Activated naive CD8-positive, alpha-beta T cell (primary cell): ENCODE results near the gene PSMD3.

Experiments used
- H3K27ac Mint-ChIP-seq: one replicate; pipeline ENCODE4 v1.8.0; 2021; ENCODE audit warnings: mixed read lengths
- H3K27me3 Mint-ChIP-seq: one replicate; pipeline ENCODE4 v1.8.0; 2021; ENCODE audit warnings: mixed read lengths
- H3K36me3 Mint-ChIP-seq: one replicate; pipeline ENCODE4 v1.8.0; 2021; ENCODE audit warnings: mixed read lengths
- H3K4me1 Mint-ChIP-seq: one replicate; pipeline ENCODE4 v1.8.0; 2021; ENCODE audit warnings: low read depth, mixed read lengths
- H3K4me3 Mint-ChIP-seq: one replicate; pipeline ENCODE4 v1.8.0; 2021; ENCODE audit warnings: mild to moderate bottlenecking, mixed read lengths
- H3K9me3 Mint-ChIP-seq: one replicate; pipeline ENCODE4 v1.8.0; 2021; ENCODE audit warnings: low read depth, mixed read lengths

Gene PSMD3

DNA sequence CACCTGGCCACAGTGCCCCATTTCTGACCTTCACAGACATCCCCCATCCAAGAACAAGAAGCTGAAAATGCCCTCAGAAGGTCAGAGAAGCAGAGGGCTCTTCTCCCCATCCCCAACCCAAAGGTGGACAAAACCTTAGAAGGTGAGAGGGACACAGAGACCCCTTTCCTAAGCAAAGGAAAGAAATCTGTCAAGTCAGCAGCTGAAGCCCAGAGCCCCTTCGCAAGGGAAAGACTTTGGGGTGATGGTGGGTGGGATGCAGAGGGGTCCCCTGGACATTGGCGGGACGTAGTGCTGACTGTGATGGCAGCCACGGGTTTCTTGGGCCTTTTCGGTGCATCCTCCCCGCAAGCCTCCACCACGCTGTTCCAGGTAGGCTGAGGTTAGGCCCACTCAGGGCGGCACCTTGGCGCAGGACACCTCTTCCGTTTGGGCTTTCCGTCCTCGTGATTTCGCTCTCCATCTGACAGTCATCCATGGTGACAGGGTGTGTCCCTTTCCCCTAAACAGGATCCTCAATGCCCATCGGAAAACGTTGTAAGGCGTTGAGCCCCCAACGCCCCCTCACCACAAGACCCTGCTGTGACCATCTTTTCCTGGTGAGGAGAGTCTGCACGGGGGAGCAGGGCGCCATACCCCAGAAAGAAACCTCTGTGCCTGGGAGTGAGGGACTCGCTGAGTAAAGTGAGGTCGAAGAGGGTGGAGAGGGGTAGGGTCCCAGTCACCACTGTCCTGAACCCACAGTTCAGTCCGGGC lies 28.5 kb upstream of the PSMD3 start:
- Mint-ChIP-seq H3K36me3 (no peaks in the 10 kb centered on the region), H3K4me3 (peak overlapping the region; percentile 59), H3K27me3 (no peaks in the 10 kb centered on the region), H3K4me1 (peaks cover 33% of the 10 kb centered on the region), H3K27ac (no peak overlapping the region), H3K9me3 (no peaks in the 10 kb centered on the region)

DNA sequence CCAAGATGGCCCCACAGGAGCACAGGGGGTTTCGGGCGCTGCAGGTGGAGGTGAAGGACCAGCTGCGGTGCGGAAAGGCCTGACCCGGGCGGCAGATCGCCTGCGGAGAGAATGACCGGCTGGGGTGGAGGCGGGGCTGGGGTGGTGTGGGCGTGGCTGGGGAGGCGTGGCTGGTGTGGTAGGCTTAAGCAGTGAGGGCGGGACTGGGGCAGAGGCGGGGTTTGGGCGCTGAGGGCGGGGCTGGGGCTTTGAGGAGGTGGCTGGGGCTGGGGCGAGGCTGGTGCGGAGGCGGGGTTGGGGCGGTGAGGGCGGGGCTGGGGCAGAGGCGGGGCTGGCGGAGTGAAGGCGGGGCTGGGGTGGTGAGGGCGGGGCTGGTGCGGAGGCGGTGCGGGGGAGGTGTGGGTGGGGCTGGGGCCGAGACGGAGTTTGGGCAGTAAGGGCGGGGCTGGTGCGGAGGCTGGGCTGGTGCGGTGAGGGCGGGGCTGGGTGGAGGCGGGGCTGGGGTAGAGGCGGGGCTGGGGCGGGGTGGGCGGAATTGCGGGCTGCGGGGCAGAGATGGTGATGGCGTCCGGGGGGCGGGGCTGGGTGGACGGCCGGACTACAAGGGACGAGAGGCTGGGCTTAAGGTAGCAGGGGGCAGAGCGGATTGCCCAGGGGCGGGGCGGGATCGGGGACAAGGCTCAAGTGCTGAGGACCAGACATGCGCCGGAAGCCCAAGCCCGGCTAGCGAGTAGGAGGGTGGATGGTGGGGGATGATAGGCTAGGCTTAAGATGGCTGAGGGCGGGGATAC lies 27.7 kb upstream of the PSMD3 start:
- no peaks in the 10 kb centered on the region for H3K36me3 Mint-ChIP-seq
- no peaks in the 10 kb centered on the region for H3K27me3 Mint-ChIP-seq
- no peak overlapping the region for H3K27ac Mint-ChIP-seq
- no peaks in the 10 kb centered on the region for H3K9me3 Mint-ChIP-seq
- peak overlapping the region; percentile 79 for H3K4me3 Mint-ChIP-seq
- peaks cover 25% of the 10 kb centered on the region for H3K4me1 Mint-ChIP-seq

DNA sequence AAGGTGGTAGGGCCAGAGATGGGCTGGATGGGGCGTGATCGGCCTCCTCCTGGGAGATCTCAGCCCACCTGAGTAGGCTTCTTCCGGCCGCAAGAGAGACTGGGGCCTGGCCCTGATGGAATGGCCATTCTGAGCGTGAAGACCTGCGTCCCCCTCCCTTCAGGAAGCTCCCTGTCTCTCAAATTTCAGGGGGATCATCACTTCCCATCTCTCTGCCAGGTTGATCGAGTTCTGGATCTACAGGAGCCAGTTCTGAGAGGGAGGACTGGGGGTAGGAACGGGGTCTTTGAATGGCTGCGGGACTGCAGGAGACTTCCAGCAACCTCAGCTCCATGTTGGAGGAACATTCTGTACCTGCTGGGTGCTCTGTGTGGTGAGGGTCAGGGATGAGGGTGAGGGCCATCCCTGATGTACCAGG lies 27.1 kb upstream of the PSMD3 start:
- Mint-ChIP-seq H3K9me3 (no peaks in the 10 kb centered on the region), H3K27ac (peak overlapping the region; percentile 29), H3K4me1 (peaks cover 20% of the 10 kb centered on the region), H3K36me3 (no peaks in the 10 kb centered on the region), H3K4me3 (peak overlapping the region; percentile 79), H3K27me3 (no peaks in the 10 kb centered on the region)

DNA sequence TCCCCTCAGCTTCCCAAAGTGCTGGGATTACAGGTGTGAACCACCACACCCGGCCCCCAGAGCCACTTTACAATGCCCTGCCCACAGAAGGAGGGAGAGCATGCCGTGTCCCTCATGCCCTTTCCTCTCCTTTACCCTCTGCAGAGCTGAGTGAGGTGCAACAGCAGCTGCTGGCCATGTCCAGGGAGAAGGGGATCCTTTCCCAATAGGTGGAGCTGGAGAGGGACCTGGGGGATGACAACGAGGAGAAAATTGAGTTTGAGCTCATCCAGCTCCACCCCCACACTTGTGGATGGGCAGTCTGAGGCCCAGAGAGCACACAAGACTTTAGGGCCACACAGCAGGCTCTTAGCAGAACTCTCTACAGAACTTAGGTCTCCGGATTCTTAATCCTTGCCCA lies 25.7 kb upstream of the PSMD3 start:
- Mint-ChIP-seq H3K4me3 (no peak overlapping the region), H3K4me1 (peaks cover 16% of the 10 kb centered on the region), H3K9me3 (no peaks in the 10 kb centered on the region), H3K36me3 (no peaks in the 10 kb centered on the region), H3K27ac (no peak overlapping the region), H3K27me3 (no peaks in the 10 kb centered on the region)

DNA sequence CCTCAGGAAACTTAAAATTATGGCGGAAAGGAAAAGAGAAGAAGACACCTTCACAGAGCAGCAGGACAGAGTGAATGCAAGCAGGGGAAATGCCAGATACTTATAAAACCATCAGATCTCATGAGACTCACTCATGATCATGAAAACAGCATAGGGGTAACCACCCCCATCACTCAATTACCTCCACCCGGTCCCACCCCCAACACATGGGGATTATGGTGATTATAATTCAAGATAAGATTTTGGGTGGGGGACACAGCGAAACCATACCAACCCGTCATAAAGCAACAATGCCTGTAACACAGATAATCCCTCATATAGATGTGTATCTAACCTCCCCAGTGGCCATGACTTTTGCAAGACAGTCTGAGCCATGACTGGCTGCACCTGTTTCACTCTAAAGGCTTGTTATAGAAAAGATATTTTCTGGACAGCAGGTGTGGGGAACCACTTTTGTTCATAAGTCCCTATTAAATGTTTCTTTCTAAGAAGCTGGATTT lies 24.8 kb upstream of the PSMD3 start:
- H3K4me3 Mint-ChIP-seq: no peak overlapping the region
- peaks cover 17% of the 10 kb centered on the region for H3K4me1 Mint-ChIP-seq
- H3K27ac Mint-ChIP-seq: no peak overlapping the region
- no peaks in the 10 kb centered on the region for H3K9me3 Mint-ChIP-seq
- H3K27me3 Mint-ChIP-seq: no peaks in the 10 kb centered on the region
- H3K36me3 Mint-ChIP-seq: no peaks in the 10 kb centered on the region

DNA sequence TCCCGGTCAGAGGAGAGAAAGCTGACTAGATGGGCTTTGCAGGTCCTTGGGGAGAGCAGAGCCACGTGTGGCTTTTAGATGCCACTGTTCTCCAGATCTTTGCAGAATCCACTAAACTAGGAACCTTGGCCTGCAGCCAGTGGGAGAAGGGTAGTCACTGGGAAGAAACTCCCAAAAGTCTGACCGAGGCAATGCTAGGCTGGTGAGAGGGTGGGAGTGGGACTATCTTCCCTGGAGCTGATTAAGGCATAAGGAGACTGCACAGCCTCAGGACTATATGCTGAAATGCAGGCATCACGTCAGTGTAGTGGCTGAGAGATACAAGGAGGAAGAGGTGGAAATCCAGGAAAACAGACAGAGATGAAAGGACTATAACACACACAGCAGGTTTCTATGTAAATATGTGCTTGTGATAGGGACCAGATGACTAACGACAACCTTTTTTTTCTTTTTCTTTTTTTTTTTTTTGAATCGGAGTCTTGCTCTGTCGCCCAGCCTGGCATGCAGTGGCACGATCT lies 20.0 kb upstream of the PSMD3 start:
- Mint-ChIP-seq H3K4me3 (no peak overlapping the region), H3K27me3 (no peaks in the 10 kb centered on the region), H3K9me3 (no peaks in the 10 kb centered on the region), H3K36me3 (no peaks in the 10 kb centered on the region), H3K4me1 (peaks cover 31% of the 10 kb centered on the region), H3K27ac (no peak overlapping the region)

DNA sequence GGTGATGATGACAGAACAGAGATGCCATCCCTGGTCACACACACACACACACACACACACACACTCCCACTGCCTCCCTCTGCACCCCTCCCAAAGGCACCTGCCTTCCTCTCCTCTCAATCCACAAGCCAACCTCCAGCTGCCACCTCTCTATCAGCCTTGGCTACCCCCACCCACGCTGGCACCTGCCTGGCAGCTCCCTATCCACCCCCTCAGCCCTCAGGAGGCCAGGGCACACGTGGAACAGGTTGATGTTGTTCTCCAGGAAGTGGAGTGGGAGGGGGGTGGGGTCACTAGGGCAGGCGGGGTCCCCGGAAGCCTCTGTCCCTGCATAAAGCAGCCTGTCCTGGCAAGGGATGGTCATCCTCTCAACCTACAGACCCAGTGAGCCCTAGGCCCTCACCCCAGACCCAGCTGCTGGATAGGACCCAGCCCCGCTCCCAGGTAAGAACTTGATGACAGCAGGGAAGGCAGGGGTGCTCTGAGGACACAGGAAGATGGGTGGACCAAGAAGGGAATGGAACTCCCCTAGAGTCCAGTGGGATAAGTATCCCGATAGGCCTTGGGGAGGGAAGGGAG lies 17.9 kb upstream of the PSMD3 start, which contains the start of gene GSDMA:
Gene GSDMA, plus strand, starts transcription at position 363 of the 579 bp plus-strand sequence. CDS start 2,684 bp downstream, outside the sequence.
- H3K36me3 Mint-ChIP-seq: no peaks in the 10 kb centered on the region
- H3K4me3 Mint-ChIP-seq: peak within 1 kb of the TSS; percentile 46
- no peaks in the 10 kb centered on the region for H3K27me3 Mint-ChIP-seq
- H3K9me3 Mint-ChIP-seq: no peaks in the 10 kb centered on the region
- H3K27ac Mint-ChIP-seq: peak within 1 kb of the TSS; percentile 66
- peaks cover 31% of the 10 kb centered on the region for H3K4me1 Mint-ChIP-seq

DNA sequence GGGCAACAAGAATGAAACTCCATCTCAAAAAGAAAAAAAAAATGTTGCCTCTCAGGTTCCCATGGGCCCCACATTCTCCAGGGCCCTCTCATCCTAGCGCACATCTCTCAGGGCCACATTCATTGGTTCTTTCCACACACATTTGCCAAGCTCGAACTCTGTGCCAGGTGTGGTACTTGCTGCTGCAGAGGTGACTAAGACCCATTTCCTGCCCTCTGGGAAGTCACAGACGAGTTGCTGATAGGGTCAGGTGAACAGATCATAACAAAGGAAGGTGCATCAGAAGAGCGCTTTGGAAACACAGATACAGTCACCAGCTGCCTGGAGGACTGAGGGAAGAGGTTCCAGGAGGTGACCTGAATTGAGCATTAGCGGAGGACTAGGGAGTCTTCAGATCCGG lies 16.8 kb upstream of the PSMD3 start:
- Mint-ChIP-seq H3K9me3 (no peaks in the 10 kb centered on the region), H3K4me3 (peak overlapping the region; percentile 46), H3K27ac (peak overlapping the region; percentile 35), H3K27me3 (no peaks in the 10 kb centered on the region), H3K4me1 (peaks cover 30% of the 10 kb centered on the region), H3K36me3 (no peaks in the 10 kb centered on the region)

DNA sequence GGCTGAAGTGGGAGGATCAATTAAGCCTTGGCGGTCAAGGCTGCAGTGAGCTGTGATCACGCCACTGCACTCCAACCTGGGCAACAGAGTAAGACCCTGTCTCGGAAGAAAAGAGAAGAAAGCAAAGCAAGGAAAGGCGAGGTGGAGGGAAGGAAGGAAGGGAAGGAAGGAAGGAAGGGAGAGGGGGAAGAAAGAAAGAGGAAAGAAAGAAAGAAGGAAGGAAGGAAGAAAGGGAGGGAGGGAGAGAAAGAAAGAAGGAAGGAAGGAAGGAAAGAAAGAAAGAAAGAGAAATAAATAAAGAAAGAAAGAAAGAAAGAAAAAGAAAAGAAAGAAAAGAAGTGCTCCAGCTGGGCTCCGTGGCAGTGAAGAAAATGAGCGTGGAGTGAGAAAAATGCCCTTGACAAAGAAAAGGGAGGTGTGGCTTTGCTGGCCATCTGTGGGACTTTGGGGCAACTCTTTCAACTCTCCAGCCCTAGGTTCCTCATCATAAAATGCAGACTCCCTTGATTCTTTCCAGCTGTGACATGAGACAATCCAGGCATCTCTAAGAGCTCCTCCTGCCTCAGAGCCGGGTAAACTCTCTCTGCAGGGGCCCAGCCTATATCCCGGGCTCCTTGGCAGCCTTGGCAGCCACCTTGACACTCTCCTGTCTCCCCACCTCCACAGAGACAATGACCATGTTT lies 15.4 kb upstream of the PSMD3 start:
- H3K27me3 Mint-ChIP-seq: no peaks in the 10 kb centered on the region
- H3K4me1 Mint-ChIP-seq: peaks cover 25% of the 10 kb centered on the region
- no peaks in the 10 kb centered on the region for H3K9me3 Mint-ChIP-seq
- no peak overlapping the region for H3K27ac Mint-ChIP-seq
- H3K36me3 Mint-ChIP-seq: no peaks in the 10 kb centered on the region
- H3K4me3 Mint-ChIP-seq: no peak overlapping the region

DNA sequence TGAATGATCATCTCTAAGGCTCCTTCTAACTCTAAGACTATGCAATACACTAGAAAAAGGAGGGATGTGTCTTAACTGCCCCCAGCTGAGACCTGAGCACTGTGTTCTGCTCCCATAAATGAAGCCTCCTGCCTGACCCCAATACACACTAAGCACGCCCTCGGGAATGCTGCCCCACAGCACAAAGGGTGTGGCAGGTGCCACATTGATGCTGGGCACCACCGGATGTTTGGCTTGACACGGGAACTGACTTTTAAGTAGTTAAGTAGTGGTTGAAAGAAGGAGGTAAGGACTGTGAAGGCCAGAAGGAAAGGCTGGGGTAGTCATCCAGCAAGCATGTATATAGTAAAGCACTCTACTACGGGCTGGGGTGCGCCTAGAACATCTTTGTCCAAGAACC lies 13.8 kb upstream of the PSMD3 start:
- Mint-ChIP-seq H3K27me3 (no peaks in the 10 kb centered on the region), H3K36me3 (no peaks in the 10 kb centered on the region), H3K4me3 (no peak overlapping the region), H3K4me1 (peaks cover 23% of the 10 kb centered on the region), H3K9me3 (no peaks in the 10 kb centered on the region), H3K27ac (no peak overlapping the region)

DNA sequence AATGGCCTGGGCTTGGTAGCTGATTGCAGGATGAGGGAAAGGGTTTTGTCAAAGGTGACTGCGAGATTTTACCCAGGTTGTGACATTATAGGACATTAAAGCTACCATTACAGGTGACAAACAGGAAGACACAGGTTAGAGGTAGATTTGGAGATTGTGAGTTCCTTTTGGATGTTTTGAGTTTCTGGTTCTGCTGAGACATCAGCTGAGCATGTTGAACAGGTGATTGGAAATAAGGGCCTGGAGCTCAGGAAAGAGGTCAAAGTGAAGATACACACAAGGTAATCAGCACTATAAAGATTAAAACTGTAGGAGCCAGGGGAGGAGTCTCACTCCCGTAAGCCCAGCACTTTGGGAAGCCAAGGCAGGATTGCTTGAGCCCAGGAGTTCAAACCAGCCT lies 11.8 kb upstream of the PSMD3 start:
- H3K9me3 Mint-ChIP-seq: no peaks in the 10 kb centered on the region
- no peaks in the 10 kb centered on the region for H3K36me3 Mint-ChIP-seq
- no peaks in the 10 kb centered on the region for H3K27me3 Mint-ChIP-seq
- H3K4me3 Mint-ChIP-seq: no peak overlapping the region
- H3K4me1 Mint-ChIP-seq: peaks cover 6% of the 10 kb centered on the region
- no peak overlapping the region for H3K27ac Mint-ChIP-seq

DNA sequence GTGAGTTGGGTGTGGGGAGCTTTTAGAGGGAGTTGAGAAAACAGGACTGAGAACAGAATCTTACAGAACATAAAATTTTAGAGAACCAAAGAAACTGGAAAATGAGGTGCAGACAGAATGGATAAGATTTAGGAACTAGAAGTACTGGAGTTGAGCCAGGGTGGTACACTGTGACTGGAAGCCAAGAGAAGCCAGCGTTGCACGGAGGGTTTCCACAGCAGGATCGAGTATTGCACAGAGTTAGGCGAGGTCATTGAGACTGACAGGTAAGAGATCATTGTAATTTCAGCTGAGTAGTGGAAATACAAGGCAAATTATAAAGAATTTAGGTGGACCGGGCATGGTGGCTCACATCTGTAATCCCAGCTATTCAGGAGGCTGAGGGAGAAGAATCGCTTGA lies 11.2 kb upstream of the PSMD3 start:
- Mint-ChIP-seq H3K27me3 (no peaks in the 10 kb centered on the region), H3K27ac (no peak overlapping the region), H3K36me3 (no peaks in the 10 kb centered on the region), H3K9me3 (no peaks in the 10 kb centered on the region), H3K4me1 (peaks cover 3% of the 10 kb centered on the region), H3K4me3 (no peak overlapping the region)

DNA sequence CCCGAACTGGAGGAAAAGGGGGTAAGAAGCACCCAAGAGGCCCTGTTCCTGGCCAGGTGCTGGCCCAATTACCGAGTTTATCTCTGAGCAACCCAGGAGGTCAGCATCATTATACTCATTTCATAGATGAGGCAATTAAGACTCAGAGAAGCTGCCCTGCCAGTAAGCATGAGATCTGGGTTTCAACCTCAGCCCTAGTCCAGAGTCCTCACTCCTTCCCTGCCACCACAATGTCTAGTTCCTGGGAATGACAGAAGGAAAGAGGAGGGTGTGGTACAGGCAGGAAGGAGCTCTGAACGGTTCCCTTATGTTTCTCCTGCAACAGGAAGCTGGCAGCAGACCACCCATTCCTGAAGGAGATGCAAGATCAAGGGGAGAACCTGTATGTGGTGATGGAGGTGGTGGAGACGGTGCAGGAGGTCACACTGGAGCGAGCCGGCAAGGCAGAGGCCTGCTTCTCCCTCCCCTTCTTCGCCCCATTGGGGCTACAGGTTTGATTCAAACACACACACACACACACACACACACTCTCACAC lies 10.4 kb upstream of the PSMD3 start:
- Mint-ChIP-seq H3K27ac (no peak overlapping the region), H3K4me1 (no peaks in the 10 kb centered on the region), H3K4me3 (no peak overlapping the region), H3K36me3 (no peaks in the 10 kb centered on the region), H3K9me3 (no peaks in the 10 kb centered on the region), H3K27me3 (no peaks in the 10 kb centered on the region)

DNA sequence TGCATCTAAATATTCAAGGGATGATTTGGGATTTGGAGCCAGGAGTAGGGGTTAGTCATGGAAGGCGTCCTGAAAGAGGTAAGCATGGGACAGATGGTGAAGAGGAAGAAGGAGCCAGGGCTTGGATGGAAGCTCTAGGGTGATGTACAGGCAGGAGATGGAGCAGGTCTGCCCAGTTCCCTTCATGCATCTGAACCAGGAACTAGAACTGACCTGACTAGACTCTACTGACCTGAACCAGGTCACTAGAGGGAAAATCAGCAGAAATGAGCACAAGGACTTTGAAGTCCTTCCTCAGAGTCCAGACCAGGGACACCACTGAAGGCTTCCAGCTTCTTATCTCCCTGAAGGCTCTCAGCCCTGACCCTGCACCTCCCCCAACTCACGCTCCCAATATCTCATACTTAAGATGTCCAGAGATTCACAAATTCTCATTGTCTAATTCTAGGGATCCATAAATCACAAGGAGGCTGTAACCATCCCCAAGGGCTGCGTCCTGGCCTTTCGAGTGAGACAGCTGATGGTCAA lies 9.5 kb upstream of the PSMD3 start:
- H3K4me1 Mint-ChIP-seq: no peaks in the 10 kb centered on the region
- H3K27me3 Mint-ChIP-seq: no peaks in the 10 kb centered on the region
- no peaks in the 10 kb centered on the region for H3K9me3 Mint-ChIP-seq
- H3K36me3 Mint-ChIP-seq: no peaks in the 10 kb centered on the region
- no peak overlapping the region for H3K27ac Mint-ChIP-seq
- H3K4me3 Mint-ChIP-seq: no peak overlapping the region
